Superior temporal gyrus (tissue), 1 donor: ENCODE results near the gene AAGAB.
"Not testable (repeated sequence)": the region's sequence is repeated elsewhere in the genome, so short reads cannot be mapped to it uniquely, and the experiment has no call there.

Experiments
- DNase-seq: peaks from one replicate; pipeline ENCODE4 v3.0.0-alpha.2; 2016; ENCODE audit errors: extremely low spot score

AAGAB gene, protein sequence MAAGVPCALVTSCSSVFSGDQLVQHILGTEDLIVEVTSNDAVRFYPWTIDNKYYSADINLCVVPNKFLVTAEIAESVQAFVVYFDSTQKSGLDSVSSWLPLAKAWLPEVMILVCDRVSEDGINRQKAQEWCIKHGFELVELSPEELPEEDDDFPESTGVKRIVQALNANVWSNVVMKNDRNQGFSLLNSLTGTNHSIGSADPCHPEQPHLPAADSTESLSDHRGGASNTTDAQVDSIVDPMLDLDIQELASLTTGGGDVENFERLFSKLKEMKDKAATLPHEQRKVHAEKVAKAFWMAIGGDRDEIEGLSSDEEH

GRCh38 chr15:67254238-67255175 lies at the start of gene AAGAB, which contains the start of gene IQCH:
TSS of gene AAGAB (minus strand) at chr15:67254661. CDS start at chr15:67254631, 30 bp downstream.
TSS of gene IQCH (plus strand) at chr15:67254786. CDS start at chr15:67254897, 111 bp downstream.
- peak; percentile 94 for DNase-seq

DNA sequence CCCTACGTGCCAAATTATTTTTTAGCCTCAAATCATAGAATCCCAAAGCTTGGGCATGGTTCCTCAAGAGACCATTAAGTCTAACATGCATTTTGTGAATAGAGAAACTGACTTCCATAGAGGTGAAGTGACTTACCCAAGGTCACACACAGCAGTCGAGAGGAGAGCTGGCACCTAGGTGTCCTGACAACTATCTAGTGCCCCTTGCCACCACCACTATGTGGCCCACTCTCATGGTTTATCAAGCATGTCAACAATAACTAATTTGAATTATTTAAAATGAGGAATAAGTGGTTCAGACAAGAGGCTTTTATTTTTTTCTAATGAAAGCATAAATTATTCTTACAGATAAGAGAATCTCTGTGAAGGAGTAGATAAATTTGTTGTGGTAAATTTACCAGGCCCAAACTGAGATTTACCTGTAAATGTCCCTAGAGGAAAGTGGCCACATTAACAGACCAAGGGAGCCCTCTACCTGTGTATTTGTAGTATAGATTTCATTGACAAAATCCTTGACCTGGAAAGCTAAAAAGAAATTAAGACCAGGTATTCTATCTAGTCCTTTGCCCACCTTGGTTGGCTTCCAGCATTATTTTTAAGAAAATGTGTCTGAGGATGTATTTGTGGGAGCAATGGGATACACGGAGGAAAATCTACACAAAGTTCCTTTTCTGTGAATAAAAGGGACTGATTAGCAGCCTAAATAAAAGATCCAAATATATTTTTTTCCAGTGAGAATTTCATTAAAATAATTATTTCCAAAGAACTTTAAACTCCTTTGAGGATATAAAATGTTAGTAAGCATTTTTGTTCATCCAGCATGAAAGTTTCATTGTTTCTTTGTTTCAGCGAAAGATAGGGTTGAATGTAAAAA lies 49.3 kb upstream of the AAGAB start:
- DNase-seq: peak; percentile 44

GRCh38 chr15:67300266-67301025 lies 46.0 kb upstream of the AAGAB start:
- DNase-seq: no peak

DNA sequence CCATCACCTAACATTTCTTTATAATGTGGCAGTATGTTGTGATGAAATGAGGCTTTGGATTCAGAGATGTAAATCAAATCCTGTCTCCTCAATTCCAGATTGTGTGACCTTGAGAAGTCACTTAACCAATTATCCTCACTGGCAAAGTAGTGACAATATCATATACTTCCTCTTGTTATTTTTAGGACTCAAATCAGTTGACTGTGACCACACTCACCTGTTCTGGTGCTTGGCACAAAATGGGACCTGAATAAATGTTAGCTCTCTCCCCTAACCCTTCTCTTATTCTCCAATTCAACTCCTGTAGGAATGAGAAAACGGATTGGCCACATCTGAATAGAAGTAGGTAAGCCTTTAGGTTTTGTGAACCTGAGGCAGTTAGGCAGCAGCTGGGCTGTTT lies 42.2 kb upstream of the AAGAB start:
- DNase-seq: no peak

DNA sequence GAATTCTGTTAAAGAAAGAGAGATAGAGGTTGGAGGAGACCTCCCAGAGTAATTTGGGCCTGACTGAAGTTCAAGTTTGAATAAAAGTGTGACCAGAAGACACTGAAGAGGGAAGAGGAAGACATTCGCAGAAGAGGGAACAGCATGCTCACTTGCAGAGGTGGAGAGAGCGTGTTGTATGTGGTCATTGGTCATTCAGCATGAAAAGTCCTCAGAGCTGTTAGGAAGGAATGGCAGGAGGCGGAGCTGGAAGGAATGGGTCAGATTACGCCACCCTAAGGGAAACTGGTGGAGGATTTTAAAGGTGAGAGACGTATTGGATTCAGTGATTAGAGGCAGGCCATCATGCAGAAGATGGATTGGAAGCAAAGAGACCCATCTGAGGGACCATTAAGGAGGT lies 41.7 kb upstream of the AAGAB start:
- DNase-seq: no peak

DNA sequence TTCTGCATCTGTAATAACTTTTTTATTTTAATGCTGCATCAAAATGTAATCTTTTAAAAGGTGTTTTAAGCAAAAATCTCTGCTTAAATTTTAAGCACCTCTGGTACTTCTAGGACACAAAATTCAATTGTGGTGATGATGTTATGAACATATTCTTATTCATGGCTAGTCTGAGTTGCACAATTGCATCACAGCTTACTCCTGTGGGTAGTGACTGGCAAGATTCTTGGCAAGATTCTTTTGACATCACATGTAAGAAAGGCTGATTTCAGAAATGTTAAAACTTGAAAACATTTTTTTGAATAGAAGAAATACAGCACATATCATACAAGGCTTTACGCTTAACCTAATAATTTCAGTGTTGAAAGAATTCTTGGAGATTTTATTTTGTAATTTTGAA lies 35.9 kb upstream of the AAGAB start:
- DNase-seq: no peak

- not testable (repeated sequence) for DNase-seq
Observed at GRCh38 chr15:67286400-67286799, 31.9 kb upstream of the AAGAB start.

DNA sequence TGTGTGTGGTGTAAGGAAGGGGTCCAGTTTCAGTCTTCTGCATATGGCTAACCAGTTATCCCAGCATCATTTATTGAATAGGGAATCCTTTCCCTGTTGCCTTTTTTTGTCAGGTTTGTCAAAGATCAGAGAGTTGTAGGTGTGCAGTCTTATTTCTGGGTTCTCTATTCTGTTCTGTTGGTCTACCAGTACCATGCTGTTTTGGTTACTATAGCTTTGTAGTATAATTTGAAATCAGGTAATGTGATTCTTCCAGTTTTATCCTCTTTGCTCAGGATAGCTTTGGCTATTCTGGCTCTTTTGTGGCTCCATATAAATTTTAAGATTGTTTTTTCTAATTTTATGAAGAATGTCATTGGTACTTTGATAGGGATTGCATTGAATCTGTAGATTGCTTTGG lies 31.2 kb upstream of the AAGAB start:
- not testable (repeated sequence) for DNase-seq

GRCh38 chr15:67281714-67282113 lies 27.3 kb upstream of the AAGAB start:
- no peak for DNase-seq

DNA sequence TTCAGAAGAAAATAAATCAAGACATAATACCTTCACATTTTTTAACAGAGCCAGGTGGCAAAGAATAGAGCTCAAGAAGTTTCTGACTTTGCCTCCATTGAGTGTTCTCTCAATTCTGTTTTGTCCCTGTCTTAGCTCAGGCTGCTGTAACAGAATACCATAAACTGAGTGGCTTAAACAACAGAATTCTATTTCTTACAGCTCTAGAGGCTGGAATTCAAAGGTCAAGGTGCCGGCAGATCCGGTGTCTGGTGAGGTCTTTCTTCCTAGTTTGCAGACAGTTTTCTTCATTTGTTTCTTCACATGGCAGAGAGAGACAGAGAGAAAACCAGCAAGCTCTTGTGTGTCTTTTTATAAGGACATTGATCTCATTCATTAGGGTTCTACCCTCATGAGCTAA lies 25.8 kb upstream of the AAGAB start:
- DNase-seq: no peak

GRCh38 chr15:67276666-67277065 lies 22.2 kb upstream of the AAGAB start:
- no peak for DNase-seq

GRCh38 chr15:67274236-67274635 lies 19.8 kb upstream of the AAGAB start:
- DNase-seq: no peak

- DNase-seq: no peak
Observed at GRCh38 chr15:67267951-67268941, 13.8 kb upstream of the AAGAB start.

GRCh38 chr15:67267440-67267839 lies 13.0 kb upstream of the AAGAB start:
- DNase-seq: no peak

DNA sequence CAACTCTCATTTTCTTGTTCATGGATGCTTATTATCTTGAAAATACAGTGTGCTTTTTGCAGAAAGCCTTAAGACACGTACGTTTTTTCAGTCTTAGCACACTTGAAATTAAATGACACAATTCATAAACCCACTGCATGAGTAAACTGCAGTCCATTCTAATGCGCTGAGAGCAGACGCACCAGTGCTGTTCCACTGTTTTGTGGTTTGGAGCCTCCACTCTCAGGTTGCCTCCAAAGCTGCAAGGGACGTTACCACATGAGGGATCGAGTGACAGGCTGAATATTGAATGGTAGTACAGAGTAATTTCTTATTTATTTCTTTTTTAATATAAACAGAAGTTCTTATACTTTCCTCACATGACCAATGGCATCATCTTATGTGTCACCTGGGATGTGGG lies 12.4 kb upstream of the AAGAB start:
- DNase-seq: no peak

DNA sequence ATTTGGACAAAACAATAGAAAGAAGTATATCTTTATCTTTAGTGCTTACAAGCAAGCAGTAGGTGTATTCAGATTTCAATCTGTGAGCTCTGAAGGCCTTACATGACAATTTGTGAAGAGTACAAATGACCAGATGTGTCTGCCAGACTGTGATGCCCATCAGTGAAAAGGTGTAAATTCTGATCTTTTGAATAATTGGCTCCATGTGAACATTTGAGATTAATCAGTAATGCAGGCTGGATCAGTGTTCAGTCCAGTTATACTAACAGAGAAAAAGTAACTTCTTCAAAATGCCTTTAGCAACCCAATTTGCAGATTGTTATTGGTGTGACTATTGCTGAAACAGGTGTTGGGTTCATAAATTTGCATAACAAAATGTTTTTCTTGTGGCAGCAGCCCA lies 5.3 kb upstream of the AAGAB start:
- DNase-seq: no peak

GRCh38 chr15:67259379-67259778 lies 4.9 kb upstream of the AAGAB start:
- DNase-seq: no peak

GRCh38 chr15:67258412-67258811 lies 4.0 kb upstream of the AAGAB start:
- DNase-seq: not testable (repeated sequence)

DNA sequence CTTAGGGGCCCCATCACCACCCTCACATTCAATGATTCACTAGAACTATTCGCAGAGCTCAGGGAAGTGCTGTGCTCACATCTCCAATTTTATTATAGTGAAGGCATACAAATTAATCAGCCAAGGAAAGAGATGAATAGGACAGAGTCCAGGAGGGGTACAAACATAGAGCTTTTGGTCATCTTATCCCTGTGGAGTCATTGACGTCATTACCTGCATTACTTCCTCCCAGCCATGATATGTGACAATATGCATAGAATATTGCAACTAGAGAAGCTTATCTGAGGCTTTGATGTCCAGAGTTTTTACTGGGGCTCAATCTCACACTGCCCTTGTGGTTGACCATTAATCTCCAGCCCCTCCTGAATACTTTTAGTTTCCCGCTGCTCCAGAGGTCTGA lies 1.6 kb upstream of the AAGAB start:
- DNase-seq: no peak
